Neural cell (in vitro differentiated cells): ENCODE results near the gene HVCN1. TPM values are rescaled to one million over a fixed set of nuclear protein-coding genes. Genes with fewer than 3 reads are reported as not detected.

Experiments
- H2AFZ ChIP-seq: fragments of 200-600, 300-800 bp; sonication (generic), shearing (Covaris generic); 2 replicates; pipeline ENCODE4 v1.6.0; 2014; ENCODE audit warnings: low read depth, mild to moderate bottlenecking, antibody characterized with exemption, low read length, moderate library complexity
- H3F3A ChIP-seq: fragments of 200-600 bp; shearing (Covaris generic); 2 replicates; pipeline ENCODE4 v1.6.1; 2016; ENCODE audit warnings: mild to moderate bottlenecking, moderate library complexity, mixed read lengths, antibody characterized with exemption, low read length; ENCODE audit not compliant: insufficient read depth, poor library complexity, severe bottlenecking
- H3K27ac ChIP-seq: fragments of 200-600, 300-800 bp; sonication (generic), shearing (Covaris generic); 2 replicates; pipeline ENCODE4 v1.5.1; 2014; ENCODE audit warnings: mild to moderate bottlenecking, low read length, moderate library complexity
- H3K27me3 ChIP-seq: fragments of 300-800, 200-600 bp; sonication (generic), shearing (Covaris generic); 2 replicates; pipeline ENCODE4 v1.6.0; 2014; ENCODE audit warnings: mild to moderate bottlenecking, low read depth, low read length, moderate library complexity; ENCODE audit not compliant: insufficient read depth
- H3K36me3 ChIP-seq: fragments of 300-800, 200-600 bp; sonication (generic), shearing (Covaris generic); 2 replicates; pipeline ENCODE4 v1.5.1; 2014; ENCODE audit warnings: mild to moderate bottlenecking, antibody characterized with exemption, low read length, moderate library complexity; ENCODE audit not compliant: insufficient read depth
- H3K4me2 ChIP-seq: fragments of 300-800, 200-600 bp; sonication (generic), shearing (Covaris generic); 2 replicates; pipeline ENCODE4 v1.6.0; 2014; ENCODE audit warnings: mild to moderate bottlenecking, low read length
- H3K4me3 ChIP-seq: fragments of 300-800, 200-600 bp; sonication (generic), shearing (Covaris generic); 2 replicates; pipeline ENCODE4 v1.5.1; 2014; ENCODE audit warnings: mild to moderate bottlenecking, low read length, moderate library complexity
- H3K79me2 ChIP-seq: fragments of 200-600 bp; shearing (Covaris generic); replicated peaks from 2 replicates; pipeline ENCODE4 v1.6.0; 2014; ENCODE audit warnings: mild to moderate bottlenecking, low read length, moderate library complexity; ENCODE audit not compliant: insufficient read depth
- H3K9ac ChIP-seq: fragments of 300-800, 200-600 bp; sonication (generic), shearing (Covaris generic); 2 replicates; pipeline ENCODE4 v1.6.1; 2016; ENCODE audit warnings: mild to moderate bottlenecking, low read length, mixed read lengths
- H3K9me2 ChIP-seq: fragments of 200-600 bp; shearing (Covaris generic); 2 replicates; pipeline ENCODE4 v1.6.1; 2016; ENCODE audit warnings: mild to moderate bottlenecking, low read length, mixed read lengths; ENCODE audit not compliant: insufficient read depth
- H3K9me3 ChIP-seq: fragments of 200-600, 300-800 bp; sonication (generic), shearing (Covaris generic); 2 replicates; pipeline ENCODE4 v1.6.1; 2016; ENCODE audit warnings: mild to moderate bottlenecking, mixed run types, low read length, moderate library complexity, mixed read lengths
- H4K20me1 ChIP-seq: fragments of 200-600 bp; shearing (Covaris generic); 2 replicates; pipeline ENCODE4 v1.6.1; 2016; ENCODE audit warnings: mild to moderate bottlenecking, mixed run types; ENCODE audit not compliant: insufficient read depth
- EP300 ChIP-seq: fragments of 450-650 bp; conservative IDR thresholded peaks from 2 replicates; pipeline ENCODE4 v1.6.1; 2014; ENCODE audit warnings: antibody characterized with exemption, mild to moderate bottlenecking, moderate library complexity; ENCODE audit not compliant: poor library complexity, severe bottlenecking
- EZH2 ChIP-seq: fragments of 200-600, 300-800 bp; shearing (Covaris generic), sonication (generic); IDR thresholded peaks from 2 replicates; pipeline ENCODE4 v1.6.1; 2014; ENCODE audit warnings: antibody characterized with exemption, low read length, borderline replicate concordance, mild to moderate bottlenecking; ENCODE audit not compliant: insufficient read depth, poor library complexity, severe bottlenecking
- MXI1 ChIP-seq: fragments of 450-650 bp; conservative IDR thresholded peaks from 2 replicates; pipeline ENCODE4 v1.6.1; 2014; ENCODE audit warnings: antibody characterized with exemption, mild to moderate bottlenecking; ENCODE audit not compliant: poor library complexity, severe bottlenecking
- POLR2AphosphoS5 ChIP-seq: IDR thresholded peaks from 2 replicates; pipeline ENCODE4 v1.6.1; 2012
- RAD21 ChIP-seq: fragments of 450-650 bp; conservative IDR thresholded peaks from 2 replicates; pipeline ENCODE4 v1.6.1; 2014; ENCODE audit warnings: antibody characterized with exemption, mild to moderate bottlenecking, moderate library complexity
- SMC3 ChIP-seq: fragments of 450-650 bp; conservative IDR thresholded peaks from 2 replicates; pipeline ENCODE4 v1.6.1; 2014; ENCODE audit warnings: antibody characterized with exemption, mild to moderate bottlenecking, moderate library complexity; ENCODE audit not compliant: poor library complexity
- TAF1 ChIP-seq: IDR thresholded peaks from 2 replicates; pipeline ENCODE4 v1.6.1; 2012; ENCODE audit warnings: low read depth
- polyA plus RNA-seq: library from polyadenylated mRNA; depleted of rRNA; stranded (reverse); fragments of >200 nt; gene quantifications from 2 replicates; pipeline ENCODE4 v1.2.3, GENCODE V29; 2014
- TF ChIP-seq, protein P1 (sequence below): IDR thresholded peaks from 2 replicates; pipeline ENCODE4 v1.6.1; 2012; ENCODE audit warnings: borderline replicate concordance
- TF ChIP-seq, protein P2 (sequence below): fragments of 450-650 bp; IDR thresholded peaks from 2 replicates; pipeline ENCODE4 v1.5.1; 2014; ENCODE audit warnings: antibody characterized with exemption, mild to moderate bottlenecking, moderate library complexity; ENCODE audit not compliant: poor library complexity, severe bottlenecking

Gene HVCN1
- polyA plus RNA-seq, 1 donor from 2014 or later = not detected

DNA sequence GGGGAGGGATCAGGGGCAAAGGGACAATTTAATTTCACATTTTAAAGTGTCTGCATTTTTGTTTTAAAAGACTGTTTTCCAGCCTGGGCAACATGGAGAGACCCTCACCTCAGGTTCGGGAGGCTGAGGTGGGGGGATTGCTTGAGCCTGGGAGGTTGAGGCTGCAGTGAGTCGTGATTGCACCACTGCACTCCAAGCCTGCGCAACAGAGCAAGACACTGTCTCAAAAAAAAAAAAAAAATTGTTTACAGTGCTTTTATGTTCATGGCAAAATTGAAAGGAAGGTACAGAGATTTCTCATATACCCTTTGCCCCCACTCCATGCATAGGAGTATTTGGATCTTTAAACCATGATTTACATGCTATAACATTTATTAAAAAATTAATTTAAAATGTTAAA lies 16.4 kb upstream of the HVCN1 start:
- Histone ChIP-seq H3K4me3 (no peak overlapping the region), H3K36me3 (no peaks in the 10 kb centered on the region), H3K27me3 (no peaks in the 10 kb centered on the region), H4K20me1 (no peaks in the 10 kb centered on the region), H3K79me2 (no peaks in the 10 kb centered on the region), H2AFZ (no peak overlapping the region), H3K9me3 (no peaks in the 10 kb centered on the region), H3K9me2 (no peaks in the 10 kb centered on the region), H3K27ac (no peak overlapping the region), H3F3A (no peaks in the 10 kb centered on the region), H3K9ac (no peak overlapping the region), H3K4me2 (no peak overlapping the region)
- TF ChIP-seq POLR2AphosphoS5 (no peak), EZH2 (no peak), SMC3 (no peak), RAD21 (no peak), EP300 (no peak), MXI1 (no peak), TAF1 (no peak)
- TF ChIP-seq, protein P1, sequence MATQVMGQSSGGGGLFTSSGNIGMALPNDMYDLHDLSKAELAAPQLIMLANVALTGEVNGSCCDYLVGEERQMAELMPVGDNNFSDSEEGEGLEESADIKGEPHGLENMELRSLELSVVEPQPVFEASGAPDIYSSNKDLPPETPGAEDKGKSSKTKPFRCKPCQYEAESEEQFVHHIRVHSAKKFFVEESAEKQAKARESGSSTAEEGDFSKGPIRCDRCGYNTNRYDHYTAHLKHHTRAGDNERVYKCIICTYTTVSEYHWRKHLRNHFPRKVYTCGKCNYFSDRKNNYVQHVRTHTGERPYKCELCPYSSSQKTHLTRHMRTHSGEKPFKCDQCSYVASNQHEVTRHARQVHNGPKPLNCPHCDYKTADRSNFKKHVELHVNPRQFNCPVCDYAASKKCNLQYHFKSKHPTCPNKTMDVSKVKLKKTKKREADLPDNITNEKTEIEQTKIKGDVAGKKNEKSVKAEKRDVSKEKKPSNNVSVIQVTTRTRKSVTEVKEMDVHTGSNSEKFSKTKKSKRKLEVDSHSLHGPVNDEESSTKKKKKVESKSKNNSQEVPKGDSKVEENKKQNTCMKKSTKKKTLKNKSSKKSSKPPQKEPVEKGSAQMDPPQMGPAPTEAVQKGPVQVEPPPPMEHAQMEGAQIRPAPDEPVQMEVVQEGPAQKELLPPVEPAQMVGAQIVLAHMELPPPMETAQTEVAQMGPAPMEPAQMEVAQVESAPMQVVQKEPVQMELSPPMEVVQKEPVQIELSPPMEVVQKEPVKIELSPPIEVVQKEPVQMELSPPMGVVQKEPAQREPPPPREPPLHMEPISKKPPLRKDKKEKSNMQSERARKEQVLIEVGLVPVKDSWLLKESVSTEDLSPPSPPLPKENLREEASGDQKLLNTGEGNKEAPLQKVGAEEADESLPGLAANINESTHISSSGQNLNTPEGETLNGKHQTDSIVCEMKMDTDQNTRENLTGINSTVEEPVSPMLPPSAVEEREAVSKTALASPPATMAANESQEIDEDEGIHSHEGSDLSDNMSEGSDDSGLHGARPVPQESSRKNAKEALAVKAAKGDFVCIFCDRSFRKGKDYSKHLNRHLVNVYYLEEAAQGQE = no peak
- TF ChIP-seq, protein P2, sequence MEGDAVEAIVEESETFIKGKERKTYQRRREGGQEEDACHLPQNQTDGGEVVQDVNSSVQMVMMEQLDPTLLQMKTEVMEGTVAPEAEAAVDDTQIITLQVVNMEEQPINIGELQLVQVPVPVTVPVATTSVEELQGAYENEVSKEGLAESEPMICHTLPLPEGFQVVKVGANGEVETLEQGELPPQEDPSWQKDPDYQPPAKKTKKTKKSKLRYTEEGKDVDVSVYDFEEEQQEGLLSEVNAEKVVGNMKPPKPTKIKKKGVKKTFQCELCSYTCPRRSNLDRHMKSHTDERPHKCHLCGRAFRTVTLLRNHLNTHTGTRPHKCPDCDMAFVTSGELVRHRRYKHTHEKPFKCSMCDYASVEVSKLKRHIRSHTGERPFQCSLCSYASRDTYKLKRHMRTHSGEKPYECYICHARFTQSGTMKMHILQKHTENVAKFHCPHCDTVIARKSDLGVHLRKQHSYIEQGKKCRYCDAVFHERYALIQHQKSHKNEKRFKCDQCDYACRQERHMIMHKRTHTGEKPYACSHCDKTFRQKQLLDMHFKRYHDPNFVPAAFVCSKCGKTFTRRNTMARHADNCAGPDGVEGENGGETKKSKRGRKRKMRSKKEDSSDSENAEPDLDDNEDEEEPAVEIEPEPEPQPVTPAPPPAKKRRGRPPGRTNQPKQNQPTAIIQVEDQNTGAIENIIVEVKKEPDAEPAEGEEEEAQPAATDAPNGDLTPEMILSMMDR = no peak

- H2AFZ ChIP-seq = no peak overlapping the region
- no peaks in the 10 kb centered on the region for H4K20me1 ChIP-seq
- H3K4me2 ChIP-seq = no peak overlapping the region
- H3K4me3 ChIP-seq = no peak overlapping the region
- no peaks in the 10 kb centered on the region for H3K9me3 ChIP-seq
- no peak overlapping the region for H3K9ac ChIP-seq
- H3F3A ChIP-seq = no peaks in the 10 kb centered on the region
- no peaks in the 10 kb centered on the region for H3K27me3 ChIP-seq
- H3K27ac ChIP-seq = no peak overlapping the region
- H3K9me2 ChIP-seq = no peaks in the 10 kb centered on the region
- no peak for TF ChIP-seq POLR2AphosphoS5
- no peak for TF ChIP-seq RAD21
- no peak for TF ChIP-seq MXI1
- TF ChIP-seq, protein P2 = no peak
- TF ChIP-seq EP300 = no peak
- TF ChIP-seq, protein P1 = no peak
- TF ChIP-seq TAF1 = no peak
- TF ChIP-seq SMC3 = no peak
- TF ChIP-seq EZH2 = no peak
- H3K79me2 ChIP-seq = no peaks in the 10 kb centered on the region
- H3K36me3 ChIP-seq = no peaks in the 10 kb centered on the region
Measured at GRCh38 chr12:110704750-110705149, 15.8 kb upstream of the HVCN1 start.
